ENCODE data around the gene ZMYND8.

ZMYND8 gene

DNA sequence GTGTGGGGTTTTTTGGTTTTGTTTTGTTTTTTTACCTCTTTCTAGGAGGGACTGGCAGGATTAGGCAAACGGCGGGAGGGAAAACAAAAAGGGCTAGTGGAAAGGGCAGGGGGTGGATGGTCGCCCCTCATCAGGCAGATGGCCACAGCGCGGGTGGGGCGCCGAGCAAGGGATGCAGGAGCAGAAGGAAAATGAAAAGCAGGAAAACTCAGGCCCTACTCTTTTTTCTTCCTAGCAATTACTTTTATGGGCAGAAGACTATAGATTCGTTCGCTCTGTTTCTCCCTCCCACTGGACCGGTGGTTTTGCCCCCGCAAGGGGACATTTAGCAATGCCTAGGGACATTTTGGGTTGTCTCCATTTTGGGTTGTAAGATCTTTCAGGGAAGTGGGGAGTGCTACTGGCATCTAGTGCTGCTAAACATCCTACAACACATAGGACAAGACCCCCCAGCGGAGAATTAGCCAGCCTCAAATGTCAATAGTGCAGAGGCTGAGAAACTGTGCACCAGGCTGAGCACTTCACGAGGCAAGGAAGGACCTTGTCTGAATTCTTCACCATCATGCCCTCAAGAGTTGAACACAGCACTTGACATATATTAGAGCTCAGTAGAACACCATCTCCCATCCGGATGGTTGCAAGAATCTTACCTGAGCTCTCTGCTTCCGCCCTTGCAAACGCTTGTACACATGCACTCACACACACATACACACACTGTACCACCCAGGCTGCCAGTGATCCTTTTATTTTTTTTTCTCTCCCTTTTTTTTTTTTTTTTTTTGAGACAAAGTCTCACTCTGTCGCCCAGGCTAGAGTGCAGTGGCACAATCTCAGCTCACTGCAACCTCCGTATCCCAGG, 4.8 kb upstream of the ZMYND8 start:
- peak overlapping the region; percentile 98 to 99 for H2BK12ac ChIP-seq (ENCODE audit: low read length in 2 of 2)
- H3K9ac ChIP-seq (ENCODE audit: low read length): peak overlapping the region; percentile 88
- no peak overlapping the region for H2BK15ac ChIP-seq (ENCODE audit: low read depth, poor library complexity, severe bottlenecking)
- peak overlapping the region in 1 of 2 experiments; percentile 57 for H3K14ac ChIP-seq (ENCODE audit: low read length in 2 of 2)
- DNase-seq: no peak
- no peak overlapping the region for H3K23ac ChIP-seq (ENCODE audit: low read length in 2 of 2)
- H2BK5ac ChIP-seq (ENCODE audit: low read depth, low read length, poor library complexity, severe bottlenecking): peak overlapping the region; percentile 8
- H3K4ac ChIP-seq (ENCODE audit: low read depth in 1 of 2, low read length in 2 of 2): peak overlapping the region; percentile 82 to 98
- peak overlapping the region; percentile 93 for H2BK120ac ChIP-seq (ENCODE audit: low read depth, low read length)
- peak overlapping the region; percentile 86 for H4K8ac ChIP-seq (ENCODE audit: low read length)
- H3K18ac ChIP-seq (ENCODE audit: low read depth in 1 of 2, low read length in 2 of 2): peak overlapping the region; percentile 74 to 100
- no peak overlapping the region for H2AFZ ChIP-seq (ENCODE audit: low read depth, low read length)
- H4K91ac ChIP-seq (ENCODE audit: low read length): peak overlapping the region; percentile 92
- peaks cover 38% of the 10 kb centered on the region for H3K4me1 ChIP-seq (ENCODE audit: control insufficient read depth, insufficient read depth, low read depth, low read length)
- 73% methylated on average over 13 of the region's 18 CpGs for WGBS
- H3K4me2 ChIP-seq (ENCODE audit: low read length, poor library complexity, severe bottlenecking): peak overlapping the region; percentile 7
- H3K9me3 ChIP-seq (ENCODE audit: control insufficient read depth, low read length): no peaks in the 10 kb centered on the region
- H3K4me3 ChIP-seq (ENCODE audit: insufficient read depth in 1 of 2, low read depth in 1 of 2, low read length in 2 of 2): peak overlapping the region in 1 of 2 experiments; percentile 23
- H3K27me3 ChIP-seq (ENCODE audit: control insufficient read depth in 1 of 2, insufficient read depth in 1 of 2, low read length in 2 of 2): no peaks in the 10 kb centered on the region
- H3K27ac ChIP-seq (ENCODE audit: low read length, poor library complexity, severe bottlenecking): peak overlapping the region; percentile 100
- H3K36me3 ChIP-seq (ENCODE audit: control insufficient read depth in 1 of 2, insufficient read depth in 2 of 2, low read depth in 1 of 2, low read length in 2 of 2): no peaks in the 10 kb centered on the region
- H3K79me1 ChIP-seq (replicated peaks; ENCODE audit: low read length, poor library complexity, severe bottlenecking): no peaks in the 10 kb centered on the region
- peak overlapping the region; percentile 33 for H2AK5ac ChIP-seq (ENCODE audit: low read length, severe bottlenecking)

DNA sequence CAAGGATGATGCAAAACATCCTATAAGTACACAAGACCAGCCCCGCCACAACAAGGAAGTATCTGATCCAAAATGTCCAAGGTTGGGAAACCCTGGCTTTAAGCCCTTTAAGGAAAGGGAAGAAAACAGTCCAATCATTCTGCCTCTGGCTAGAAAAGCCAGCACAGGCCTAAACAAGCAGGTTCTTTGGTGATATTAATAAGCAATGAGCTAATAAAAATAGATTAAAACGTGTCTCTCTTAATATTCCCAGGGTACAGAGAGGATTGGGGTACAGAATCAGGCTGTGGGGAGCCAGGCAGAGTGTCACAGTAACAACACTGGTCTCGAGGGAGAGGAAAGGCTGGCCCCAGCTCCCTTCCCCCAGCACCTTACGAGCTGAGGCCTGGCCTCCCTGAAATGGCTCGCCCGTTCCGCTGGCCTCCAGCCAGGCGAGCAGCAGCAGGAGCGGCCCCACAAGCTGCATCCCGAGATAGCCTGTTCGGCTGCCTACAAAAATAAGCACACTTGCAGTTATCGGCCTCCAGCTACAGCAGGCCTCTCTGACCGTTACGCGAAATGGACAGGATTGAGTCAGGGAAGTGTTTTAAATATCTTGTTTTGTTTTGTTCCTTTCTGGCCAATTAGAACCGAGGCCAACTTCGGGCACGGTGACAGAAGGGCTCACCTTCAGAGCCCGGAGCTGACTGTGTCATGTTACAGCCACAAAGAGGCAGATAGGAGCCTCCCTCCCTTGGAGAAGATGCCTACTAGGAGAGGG, 4.0 kb upstream of the ZMYND8 start:
- Histone ChIP-seq H2AFZ (ENCODE audit: low read depth, low read length) (no peak overlapping the region), H2BK5ac (ENCODE audit: low read depth, low read length, poor library complexity, severe bottlenecking) (peak overlapping the region; percentile 100), H3K4ac (ENCODE audit: low read depth in 1 of 2, low read length in 2 of 2) (peak overlapping the region; percentile 82 to 98), H2BK12ac (ENCODE audit: low read length in 2 of 2) (peak overlapping the region; percentile 86 to 99), H4K8ac (ENCODE audit: low read length) (peak overlapping the region; percentile 86), H2BK15ac (ENCODE audit: low read depth, poor library complexity, severe bottlenecking) (no peak overlapping the region), H3K4me2 (ENCODE audit: low read length, poor library complexity, severe bottlenecking) (peak overlapping the region; percentile 7), H3K4me3 (ENCODE audit: insufficient read depth in 1 of 2, low read depth in 1 of 2, low read length in 2 of 2) (peak overlapping the region in 1 of 2 experiments; percentile 23), H3K9ac (ENCODE audit: low read length) (peak overlapping the region; percentile 88), H3K79me1 (replicated peaks; ENCODE audit: low read length, poor library complexity, severe bottlenecking) (no peaks in the 10 kb centered on the region), H2AK5ac (ENCODE audit: low read length, severe bottlenecking) (peak overlapping the region; percentile 95), H3K36me3 (ENCODE audit: control insufficient read depth in 1 of 2, insufficient read depth in 2 of 2, low read depth in 1 of 2, low read length in 2 of 2) (no peaks in the 10 kb centered on the region), H3K9me3 (ENCODE audit: control insufficient read depth, low read length) (no peaks in the 10 kb centered on the region), H3K14ac (ENCODE audit: low read length in 2 of 2) (no peak overlapping the region), H2BK120ac (ENCODE audit: low read depth, low read length) (peak overlapping the region; percentile 93), H4K91ac (ENCODE audit: low read length) (peak overlapping the region; percentile 96), H3K23ac (ENCODE audit: low read length in 2 of 2) (no peak overlapping the region), H3K4me1 (ENCODE audit: control insufficient read depth, insufficient read depth, low read depth, low read length) (peaks cover 41% of the 10 kb centered on the region), H3K27me3 (ENCODE audit: control insufficient read depth in 1 of 2, insufficient read depth in 1 of 2, low read length in 2 of 2) (no peaks in the 10 kb centered on the region), H3K18ac (ENCODE audit: low read depth in 1 of 2, low read length in 2 of 2) (peak overlapping the region; percentile 74 to 100), H3K27ac (ENCODE audit: low read length, poor library complexity, severe bottlenecking) (peak overlapping the region; percentile 100)
- DNase-seq: peak; percentile 92
- 3% methylated on average over 19 of the region's 19 CpGs for WGBS

DNA sequence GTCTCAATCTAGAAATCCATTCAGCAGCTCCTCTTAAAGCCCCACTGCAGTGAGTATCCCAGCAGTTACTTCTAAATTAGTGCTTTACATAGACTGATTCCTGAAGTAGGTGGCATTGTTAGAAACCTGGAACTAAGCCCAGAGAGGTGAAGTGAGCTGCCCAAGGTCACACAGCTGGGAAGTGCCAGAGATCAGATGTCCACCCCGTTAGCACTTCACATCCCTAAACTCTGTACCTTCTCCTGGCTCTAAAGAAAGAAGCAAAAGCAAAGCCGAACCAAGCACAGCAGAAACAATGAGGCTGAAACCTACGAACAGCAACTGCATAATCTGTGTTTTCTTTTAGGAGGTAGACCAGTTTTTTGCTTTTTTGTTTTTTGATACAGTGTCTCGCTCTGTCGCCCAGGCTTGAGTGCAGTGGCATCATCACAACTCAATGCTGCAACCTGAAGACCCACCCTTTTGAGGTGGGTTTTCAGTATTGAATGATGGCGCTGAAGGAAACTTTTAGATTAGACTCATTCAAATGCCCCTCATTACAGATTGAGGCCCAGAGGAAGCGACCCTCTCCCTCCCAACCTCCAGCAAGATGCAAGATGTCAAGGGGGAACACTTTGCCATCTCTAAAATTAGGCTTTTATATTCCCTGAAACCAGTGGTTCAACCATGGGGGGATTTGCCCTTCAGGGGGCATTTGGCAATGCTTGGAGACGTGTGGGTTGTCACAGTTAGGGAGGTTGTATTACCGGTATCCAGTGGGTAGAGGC, 3.2 kb upstream of the ZMYND8 start:
- Histone ChIP-seq H3K4me3 (ENCODE audit: insufficient read depth in 1 of 2, low read depth in 1 of 2, low read length in 2 of 2) (peak overlapping the region in 1 of 2 experiments; percentile 7), H3K9me3 (ENCODE audit: control insufficient read depth, low read length) (no peaks in the 10 kb centered on the region), H3K79me1 (replicated peaks; ENCODE audit: low read length, poor library complexity, severe bottlenecking) (no peaks in the 10 kb centered on the region), H2AFZ (ENCODE audit: low read depth, low read length) (no peak overlapping the region), H3K27ac (ENCODE audit: low read length, poor library complexity, severe bottlenecking) (peak overlapping the region; percentile 100), H2BK5ac (ENCODE audit: low read depth, low read length, poor library complexity, severe bottlenecking) (peak overlapping the region; percentile 100), H3K4me2 (ENCODE audit: low read length, poor library complexity, severe bottlenecking) (no peak overlapping the region), H4K91ac (ENCODE audit: low read length) (peak overlapping the region; percentile 91), H3K4ac (ENCODE audit: low read depth in 1 of 2, low read length in 2 of 2) (peak overlapping the region; percentile 68 to 96), H3K18ac (ENCODE audit: low read depth in 1 of 2, low read length in 2 of 2) (peak overlapping the region; percentile 44 to 100), H2BK15ac (ENCODE audit: low read depth, poor library complexity, severe bottlenecking) (peak overlapping the region; percentile 30), H3K4me1 (ENCODE audit: control insufficient read depth, insufficient read depth, low read depth, low read length) (peaks cover 41% of the 10 kb centered on the region), H3K23ac (ENCODE audit: low read length in 2 of 2) (no peak overlapping the region), H3K36me3 (ENCODE audit: control insufficient read depth in 1 of 2, insufficient read depth in 2 of 2, low read depth in 1 of 2, low read length in 2 of 2) (no peaks in the 10 kb centered on the region), H3K14ac (ENCODE audit: low read length in 2 of 2) (peak overlapping the region in 1 of 2 experiments; percentile 61), H3K9ac (ENCODE audit: low read length) (peak overlapping the region; percentile 88), H4K8ac (ENCODE audit: low read length) (peak overlapping the region; percentile 55), H2BK12ac (ENCODE audit: low read length in 2 of 2) (peak overlapping the region; percentile 86 to 99), H3K27me3 (ENCODE audit: control insufficient read depth in 1 of 2, insufficient read depth in 1 of 2, low read length in 2 of 2) (no peaks in the 10 kb centered on the region), H2AK5ac (ENCODE audit: low read length, severe bottlenecking) (peak overlapping the region; percentile 95), H2BK120ac (ENCODE audit: low read depth, low read length) (peak overlapping the region; percentile 93)
- no peak for DNase-seq
- 85% methylated on average over 6 of the region's 9 CpGs for WGBS

All from mesenchymal stem cell (in vitro differentiated cells and primary cell).